Epithelial cell of proximal tubule (primary cell): ENCODE measurements around the gene NFIA. TPM values are rescaled to one million over a fixed set of nuclear protein-coding genes. Genes with fewer than 3 reads are reported as not detected.
A peak's percentile ranks its signal among the peaks of the same experiment; 100 is the strongest.

Experiments used
- DNase-seq: peaks from one replicate; pipeline ENCODE4 v3.0.0-alpha.2; 2011; ENCODE audit warnings: low read depth
- H3K4me3 ChIP-seq: 2 replicates; pipeline ENCODE4 v1.5.1; 2011; ENCODE audit warnings: low read depth, mild to moderate bottlenecking, low read length
- CTCF ChIP-seq: conservative IDR thresholded peaks from 2 replicates; pipeline ENCODE4 v1.5.1; 2012; ENCODE audit warnings: low read depth, mild to moderate bottlenecking, low read length
- total RNA-seq: library from RNA; depleted of rRNA; stranded (reverse); fragments of >200 nt; gene quantifications from 2 replicates; pipeline ENCODE4 v1.2.3, GENCODE V29; 2015

NFIA gene
- total RNA-seq, 1 donor from 2014 or later = 1.6 TPM

DNA sequence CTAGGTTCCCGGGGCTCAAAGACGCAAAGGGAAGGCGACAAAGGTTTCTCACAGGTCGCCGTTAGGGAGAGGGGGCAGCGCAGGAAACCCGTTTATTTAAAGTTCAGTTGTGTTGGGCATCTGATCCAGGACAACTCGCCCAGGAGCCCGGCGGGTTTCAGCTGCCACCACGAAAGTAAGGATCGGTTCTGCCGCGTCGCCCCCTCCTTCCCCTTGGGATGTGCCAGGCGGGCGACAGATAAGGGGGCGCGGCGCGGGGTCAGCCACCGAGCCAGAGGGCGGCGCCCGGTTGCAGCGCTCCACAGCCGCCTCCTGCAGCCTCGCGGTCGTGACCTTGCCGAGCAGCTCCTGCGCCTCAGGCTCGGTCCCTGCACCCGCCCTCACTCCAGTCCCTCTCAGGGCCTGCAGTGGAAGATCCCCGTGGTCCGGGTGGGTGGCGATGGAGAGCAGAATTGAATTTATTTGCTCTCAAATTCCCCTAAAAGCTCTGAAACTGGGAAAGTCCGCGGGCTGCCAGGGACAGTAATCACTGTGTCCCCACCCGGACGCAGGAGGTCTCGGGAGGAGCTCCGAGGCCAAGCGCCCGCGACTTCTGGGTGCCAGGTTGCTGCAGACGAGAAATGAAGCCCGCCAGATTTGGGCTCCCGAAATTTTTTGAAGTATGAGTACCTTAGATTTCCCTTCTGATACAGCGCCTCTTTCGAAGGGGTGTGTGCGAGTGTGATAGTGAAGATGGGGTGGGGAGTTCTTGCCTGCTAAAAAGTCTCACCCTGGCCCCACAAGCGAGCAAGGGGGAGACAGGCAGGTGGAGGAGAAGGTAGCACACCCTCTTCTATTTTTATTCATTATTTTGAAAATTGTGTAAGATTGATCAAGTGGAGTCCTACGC lies 28.4 kb upstream of the NFIA start:
- no peak for TF ChIP-seq CTCF
- peak overlapping the region; percentile 53 for H3K4me3 ChIP-seq
- DNase-seq = no peak

DNA sequence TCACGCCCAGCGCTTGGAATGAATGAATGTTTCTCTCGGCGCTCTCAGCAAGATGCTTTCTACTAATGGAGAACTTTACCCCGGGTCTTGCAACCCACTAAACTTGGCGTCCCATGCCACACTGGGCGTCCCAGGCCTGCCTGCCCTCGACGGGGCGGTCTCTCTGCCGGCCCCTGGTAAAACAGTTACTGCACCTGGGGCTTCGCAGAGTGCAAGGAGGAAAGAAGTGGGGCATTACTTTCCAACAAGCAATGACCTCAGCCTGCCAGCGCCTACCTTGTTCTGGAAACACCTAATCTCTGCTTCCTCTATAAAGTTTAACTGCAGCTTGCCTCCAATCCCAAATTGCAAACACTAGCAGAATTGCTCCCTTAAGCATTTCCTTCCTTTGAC lies 27.8 kb upstream of the NFIA start:
- TF ChIP-seq CTCF = no peak
- no peak for DNase-seq
- H3K4me3 ChIP-seq = no peak overlapping the region

DNA sequence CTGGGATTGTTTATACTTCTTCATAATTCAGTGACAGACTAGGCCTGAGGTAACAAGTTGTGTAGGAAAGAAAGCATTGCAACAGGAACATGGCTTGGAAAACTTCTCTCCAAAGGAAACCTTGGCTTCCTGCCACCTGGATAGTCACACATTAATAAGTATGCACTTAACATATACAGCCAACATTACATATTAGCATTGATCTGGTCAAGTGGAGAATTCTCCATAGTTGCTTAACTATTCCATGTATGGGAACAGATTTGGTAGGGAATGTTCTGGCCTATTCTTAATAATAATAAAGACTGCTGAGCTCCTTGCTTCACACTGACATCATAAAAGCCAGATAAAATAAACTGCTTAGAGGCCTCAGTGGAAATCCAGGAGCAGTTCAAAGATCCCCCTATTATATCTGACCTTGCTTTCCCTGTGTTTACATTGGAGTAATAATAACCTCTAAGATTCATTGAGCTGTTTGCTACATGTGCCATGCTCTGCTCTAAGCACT lies 27.2 kb upstream of the NFIA start:
- TF ChIP-seq CTCF = no peak
- DNase-seq = no peak
- H3K4me3 ChIP-seq = no peak overlapping the region

DNA sequence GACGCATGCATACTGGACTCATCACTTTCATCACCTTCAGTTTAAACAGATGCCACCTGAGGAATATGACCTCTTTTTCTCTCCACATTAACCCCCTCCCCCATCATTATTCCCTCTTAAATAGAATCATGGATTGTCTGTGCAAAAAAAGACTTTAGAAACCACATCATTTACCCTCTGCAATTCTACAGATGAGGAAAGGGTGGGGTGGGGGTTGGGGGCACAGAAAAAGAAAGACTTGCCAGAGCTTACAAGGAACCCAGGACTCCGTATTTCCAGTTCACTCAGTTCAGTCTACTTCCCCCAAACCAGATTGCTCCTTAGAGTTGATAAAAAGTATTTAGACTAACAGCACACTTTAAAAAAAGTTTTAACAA lies 26.2 kb upstream of the NFIA start:
- DNase-seq = no peak
- H3K4me3 ChIP-seq = no peak overlapping the region
- no peak for TF ChIP-seq CTCF

GRCh38 chr1:61056573-61057439 lies 25.6 kb upstream of the NFIA start:
- no peak for TF ChIP-seq CTCF
- no peak for DNase-seq
- H3K4me3 ChIP-seq = peak overlapping the region; percentile 68

GRCh38 chr1:61058483-61059245 lies 23.7 kb upstream of the NFIA start:
- no peak for DNase-seq
- no peak for TF ChIP-seq CTCF
- no peak overlapping the region for H3K4me3 ChIP-seq
